A673 (cell line): ENCODE results near the gene GMCL2. TPM values are rescaled to one million over a fixed set of nuclear protein-coding genes. Genes with fewer than 3 reads are reported as not detected.

ENCODE experiments used
- BruUV-seq: library from RNA; stranded (reverse); fragments of 400-500 nt; replicated peaks from 2 replicates; lab custom pipeline; 2021; lab: Mats Ljungman, UMichigan
- CTCF ChIA-PET: fragments of 300-600 bp; sonication (Branson Sonifier 250); formaldehyde crosslinking; loops from one replicate; lab custom pipeline; 2022; ENCODE audit warnings: antibody characterized with exemption; lab: Charles Lee
- POLR2A ChIA-PET: fragments of 300-600 bp; sonication (Branson Sonifier 250); formaldehyde crosslinking; loops from one replicate; lab custom pipeline; 2022; ENCODE audit warnings: antibody characterized with exemption; ENCODE audit not compliant: low non-redundant PET; lab: Charles Lee
- DNase-seq: peaks from one replicate; pipeline ENCODE4 v3.0.0-alpha.2; 2015; ENCODE audit warnings: low spot score
- H3K27ac ChIP-seq: fragments of 200-600 bp; sonication (generic); 2 replicates; pipeline ENCODE4 v1.5.1; 2016; ENCODE audit warnings: mixed run types, low read depth, mild to moderate bottlenecking, mixed read lengths, antibody characterized with exemption, low read length; ENCODE audit not compliant: poor library complexity, severe bottlenecking
- H3K27me3 ChIP-seq: fragments of 200-600 bp; sonication (generic); replicated peaks from 2 replicates; pipeline ENCODE4 v1.6.1; 2017; ENCODE audit warnings: mixed run types, low read depth, mild to moderate bottlenecking, mixed read lengths, antibody characterized with exemption, low read length; ENCODE audit not compliant: insufficient read depth, poor library complexity
- H3K36me3 ChIP-seq: fragments of 200-600 bp; sonication (generic); 2 replicates; pipeline ENCODE4 v1.6.1; 2016; ENCODE audit warnings: mixed run types, mild to moderate bottlenecking, mixed read lengths, antibody characterized with exemption, low read length; ENCODE audit not compliant: insufficient read depth, poor library complexity, severe bottlenecking
- H3K4me1 ChIP-seq: fragments of 200-600 bp; sonication (generic); 2 replicates; pipeline ENCODE4 v1.6.1; 2017; ENCODE audit warnings: mixed run types, mild to moderate bottlenecking, mixed read lengths, antibody characterized with exemption, low read length; ENCODE audit not compliant: insufficient read depth, poor library complexity, severe bottlenecking
- H3K4me3 ChIP-seq: fragments of 200-600 bp; sonication (generic); 2 replicates; pipeline ENCODE4 v1.5.1; 2016; ENCODE audit warnings: low read depth, mixed run types, mild to moderate bottlenecking, mixed read lengths, low read length; ENCODE audit not compliant: poor library complexity, severe bottlenecking
- H3K9me3 ChIP-seq: fragments of 200-600 bp; sonication (generic); 2 replicates; pipeline ENCODE4 v1.6.1; 2016; ENCODE audit warnings: mixed run types, low read depth, mild to moderate bottlenecking, mixed read lengths, antibody characterized with exemption, low read length; ENCODE audit not compliant: poor library complexity, severe bottlenecking
- CTCF ChIP-seq: fragments of 300-800, 200-600 bp; sonication (generic); conservative IDR thresholded peaks from 2 replicates; pipeline ENCODE4 v1.5.1; 2017; ENCODE audit warnings: low read depth, mild to moderate bottlenecking, antibody characterized with exemption, low read length, moderate library complexity, mixed read lengths
- EZH2 ChIP-seq: fragments of 200-600 bp; sonication (generic); IDR thresholded peaks from 2 replicates; pipeline ENCODE4 v1.6.1; 2017; ENCODE audit warnings: borderline replicate concordance, low read depth, mild to moderate bottlenecking, mixed read lengths, antibody characterized with exemption, low read length; ENCODE audit not compliant: poor library complexity, severe bottlenecking
- intact Hi-C: fragments of 100-400 bp; cut with micrococcal nuclease; formaldehyde crosslinking; loops from one replicate; pipeline ENCODE4 v1.10.0; 2022; ENCODE audit not compliant: unreplicated experiment
- total RNA-seq: library from RNA; stranded (reverse); gene quantifications from 2 replicates; pipeline ENCODE4 v1.2.3, GENCODE V29; 2021

GMCL2 gene
- total RNA-seq, 1 experiment from 2014 or later: not detected

GRCh38 chr5:178137991-178138390 is 49.2 kb downstream of the GMCL2 start:
- H3K4me1 ChIP-seq: no peaks in the 10 kb centered on the region
- CTCF ChIA-PET: no interaction called here
- H3K27me3 ChIP-seq: no peaks in the 10 kb centered on the region
- intact Hi-C loops: no loop called here
- H3K36me3 ChIP-seq: peaks cover 29% of the 10 kb centered on the region
- POLR2A ChIA-PET: no interaction called here
- TF ChIP-seq EZH2: no peak
- TF ChIP-seq CTCF: no peak
- BruUV-seq: no TSS peak
- H3K4me3 ChIP-seq: no peak overlapping the region
- H3K9me3 ChIP-seq: no peaks in the 10 kb centered on the region
- no peak for DNase-seq
- no peak overlapping the region for H3K27ac ChIP-seq

GRCh38 chr5:178136990-178137389 is 50.2 kb downstream of the GMCL2 start:
- Histone ChIP-seq H3K4me1 (no peaks in the 10 kb centered on the region), H3K27me3 (no peaks in the 10 kb centered on the region), H3K27ac (no peak overlapping the region), H3K36me3 (peaks cover 19% of the 10 kb centered on the region), H3K4me3 (no peak overlapping the region), H3K9me3 (no peaks in the 10 kb centered on the region)
- CTCF ChIA-PET: interaction anchor here (0.5 kb wide), 1 partner anchor 61 kb away, joined by 4 read pairs; no protein-coding TSS in a partner anchor
- BruUV-seq: no TSS peak
- POLR2A ChIA-PET: no interaction called here
- TF ChIP-seq EZH2 (no peak), CTCF (no peak)
- no peak for DNase-seq
- intact Hi-C loops: no loop called here

Other genes with a start within 250 kb of the GMCL2 start
- gene PROP1, start 191.1 kb downstream of the GMCL2 start, total RNA-seq: not detected in 2 replicates
- gene N4BP3, start 73.8 kb downstream of the GMCL2 start, total RNA-seq: 0.66 and 0.73 TPM in 2 replicates
- 37.0 and 38.0 TPM in 2 replicates for gene RMND5B, start 56.4 kb downstream of the GMCL2 start, total RNA-seq
- 223 and 232 TPM in 2 replicates for gene NHP2, start 33.5 kb downstream of the GMCL2 start, total RNA-seq
- gene HNRNPAB, start 17.2 kb upstream of the GMCL2 start, total RNA-seq: 369 and 408 TPM in 2 replicates
- gene PHYKPL, start 45.4 kb upstream of the GMCL2 start, total RNA-seq: 43.9 and 49.0 TPM in 2 replicates